ENCODE results near the gene MIOX. TPM values are rescaled to one million over a fixed set of nuclear protein-coding genes. Genes with fewer than 3 reads are reported as not detected.

The MIOX gene
- total RNA-seq, 1 experiment from 2014 or later, result 0.39 TPM

DNA sequence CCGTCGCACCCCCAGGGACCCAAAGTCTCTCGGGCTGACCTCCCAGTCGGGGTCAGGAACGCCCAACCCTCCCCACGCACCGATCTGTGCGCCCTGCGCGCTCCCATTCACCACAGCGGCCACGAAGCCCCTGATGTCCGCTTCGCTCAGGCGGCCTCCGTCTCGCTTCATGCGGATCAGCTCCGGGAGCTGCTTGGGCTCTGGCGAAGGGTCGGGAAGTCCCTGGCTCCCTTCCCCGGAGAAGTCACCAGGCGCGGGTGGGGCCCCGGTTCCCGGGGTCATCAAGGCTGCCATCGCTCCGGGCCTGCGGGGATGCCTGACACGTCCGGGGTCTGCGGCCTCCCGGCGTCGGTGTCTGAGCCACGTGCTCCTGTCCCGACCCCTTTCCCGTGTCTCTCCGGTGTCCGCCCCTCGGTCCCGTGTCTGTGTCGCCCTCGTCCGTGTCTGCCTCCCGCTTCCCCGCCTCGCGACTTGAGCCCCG lies 42.8 kb downstream of the MIOX start:
- ChIA-PET RAD21 (ENCODE audit: low non-redundant PET in 1 of 2, low total read pairs in 2 of 2, uncharacterized antibody in 2 of 2, unreplicated experiment in 2 of 2) (no interaction called here), CTCF (no interaction called here), POLR2A (interaction anchor here (1.4 kb wide), 1 partner anchor 16 kb away, joined by 7 read pairs; the partner anchor contains the start of gene KLHDC7B)
- TF ChIP-seq CBX3 (IDR thresholded peaks at IDR 0.05; ENCODE audit: low read depth) (no peak), POLR2AphosphoS5 (IDR thresholded peaks at IDR 0.05; ENCODE audit: low read depth, low read length) (no peak), ZFX (IDR thresholded peaks at IDR 0.05) (no peak), SP1 (IDR thresholded peaks at IDR 0.05; ENCODE audit: low read depth) (no peak), SRF (IDR thresholded peaks at IDR 0.05; ENCODE audit: low read depth) (no peak), JUND (IDR thresholded peaks at IDR 0.05) (no peak), CEBPB (IDR thresholded peaks at IDR 0.05; ENCODE audit: low read depth) (no peak), EGR1 (IDR thresholded peaks at IDR 0.05; ENCODE audit: low read depth) (no peak)
- TF ChIP-seq, protein P1, sequence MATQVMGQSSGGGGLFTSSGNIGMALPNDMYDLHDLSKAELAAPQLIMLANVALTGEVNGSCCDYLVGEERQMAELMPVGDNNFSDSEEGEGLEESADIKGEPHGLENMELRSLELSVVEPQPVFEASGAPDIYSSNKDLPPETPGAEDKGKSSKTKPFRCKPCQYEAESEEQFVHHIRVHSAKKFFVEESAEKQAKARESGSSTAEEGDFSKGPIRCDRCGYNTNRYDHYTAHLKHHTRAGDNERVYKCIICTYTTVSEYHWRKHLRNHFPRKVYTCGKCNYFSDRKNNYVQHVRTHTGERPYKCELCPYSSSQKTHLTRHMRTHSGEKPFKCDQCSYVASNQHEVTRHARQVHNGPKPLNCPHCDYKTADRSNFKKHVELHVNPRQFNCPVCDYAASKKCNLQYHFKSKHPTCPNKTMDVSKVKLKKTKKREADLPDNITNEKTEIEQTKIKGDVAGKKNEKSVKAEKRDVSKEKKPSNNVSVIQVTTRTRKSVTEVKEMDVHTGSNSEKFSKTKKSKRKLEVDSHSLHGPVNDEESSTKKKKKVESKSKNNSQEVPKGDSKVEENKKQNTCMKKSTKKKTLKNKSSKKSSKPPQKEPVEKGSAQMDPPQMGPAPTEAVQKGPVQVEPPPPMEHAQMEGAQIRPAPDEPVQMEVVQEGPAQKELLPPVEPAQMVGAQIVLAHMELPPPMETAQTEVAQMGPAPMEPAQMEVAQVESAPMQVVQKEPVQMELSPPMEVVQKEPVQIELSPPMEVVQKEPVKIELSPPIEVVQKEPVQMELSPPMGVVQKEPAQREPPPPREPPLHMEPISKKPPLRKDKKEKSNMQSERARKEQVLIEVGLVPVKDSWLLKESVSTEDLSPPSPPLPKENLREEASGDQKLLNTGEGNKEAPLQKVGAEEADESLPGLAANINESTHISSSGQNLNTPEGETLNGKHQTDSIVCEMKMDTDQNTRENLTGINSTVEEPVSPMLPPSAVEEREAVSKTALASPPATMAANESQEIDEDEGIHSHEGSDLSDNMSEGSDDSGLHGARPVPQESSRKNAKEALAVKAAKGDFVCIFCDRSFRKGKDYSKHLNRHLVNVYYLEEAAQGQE (IDR thresholded peaks at IDR 0.05; ENCODE audit: low read depth), result no peak
- TF ChIP-seq, protein P2, sequence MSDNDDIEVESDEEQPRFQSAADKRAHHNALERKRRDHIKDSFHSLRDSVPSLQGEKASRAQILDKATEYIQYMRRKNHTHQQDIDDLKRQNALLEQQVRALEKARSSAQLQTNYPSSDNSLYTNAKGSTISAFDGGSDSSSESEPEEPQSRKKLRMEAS (IDR thresholded peaks at IDR 0.05), result no peak
- TF ChIP-seq, protein P3, sequence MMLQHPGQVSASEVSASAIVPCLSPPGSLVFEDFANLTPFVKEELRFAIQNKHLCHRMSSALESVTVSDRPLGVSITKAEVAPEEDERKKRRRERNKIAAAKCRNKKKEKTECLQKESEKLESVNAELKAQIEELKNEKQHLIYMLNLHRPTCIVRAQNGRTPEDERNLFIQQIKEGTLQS (IDR thresholded peaks at IDR 0.05), result no peak
- Histone ChIP-seq H3K27ac (ENCODE audit: low read depth, low read length) (peak overlapping the region; percentile 100), H4K20me1 (ENCODE audit: insufficient read depth) (no peaks in the 10 kb centered on the region), H3K9me3 (ENCODE audit: control insufficient read depth in 1 of 2, insufficient read depth in 1 of 2, low read depth in 1 of 2, low read length in 2 of 2) (no peaks in the 10 kb centered on the region), H3K4me1 (ENCODE audit: control insufficient read depth in 1 of 2, insufficient read depth in 2 of 2, low read length in 2 of 2) (peaks cover 12 to 76% of the 10 kb centered on the region in 2 experiments; a peak in 3 of 4 replicates), H3K4me3 (replicated peaks in 1 of 2; ENCODE audit: low read depth in 1 of 2, low read length in 2 of 2) (peak overlapping the region; percentile 92 to 96), H3K36me3 (ENCODE audit: control insufficient read depth in 1 of 2, insufficient read depth in 2 of 2, low read length in 2 of 2) (no peaks in the 10 kb centered on the region), H3K27me3 (ENCODE audit: insufficient read depth, low read length) (no peaks in the 10 kb centered on the region), H3K79me2 (ENCODE audit: insufficient read depth, low read length) (peaks cover 13% of the 10 kb centered on the region), H2AFZ (ENCODE audit: low read depth, low read length, poor library complexity, severe bottlenecking) (no peak overlapping the region), H3K9ac (ENCODE audit: low read length) (peak overlapping the region; percentile 91), H3K9me2 (ENCODE audit: insufficient read depth) (no peaks in the 10 kb centered on the region), H3K4me2 (ENCODE audit: low read length) (peak overlapping the region; percentile 93)
- no peak for ATAC-seq
- BruUV-seq (replicated peaks), result TSS peak; percentile 55
- no peak for DNase-seq (ENCODE audit: low read depth, low spot score)
- intact Hi-C loops (cut with micrococcal nuclease), result no loop called here
